ENCODE data around the gene LRRC10B.
A peak's percentile ranks its signal among the peaks of the same experiment; 100 is the strongest.

The LRRC10B gene

DNA sequence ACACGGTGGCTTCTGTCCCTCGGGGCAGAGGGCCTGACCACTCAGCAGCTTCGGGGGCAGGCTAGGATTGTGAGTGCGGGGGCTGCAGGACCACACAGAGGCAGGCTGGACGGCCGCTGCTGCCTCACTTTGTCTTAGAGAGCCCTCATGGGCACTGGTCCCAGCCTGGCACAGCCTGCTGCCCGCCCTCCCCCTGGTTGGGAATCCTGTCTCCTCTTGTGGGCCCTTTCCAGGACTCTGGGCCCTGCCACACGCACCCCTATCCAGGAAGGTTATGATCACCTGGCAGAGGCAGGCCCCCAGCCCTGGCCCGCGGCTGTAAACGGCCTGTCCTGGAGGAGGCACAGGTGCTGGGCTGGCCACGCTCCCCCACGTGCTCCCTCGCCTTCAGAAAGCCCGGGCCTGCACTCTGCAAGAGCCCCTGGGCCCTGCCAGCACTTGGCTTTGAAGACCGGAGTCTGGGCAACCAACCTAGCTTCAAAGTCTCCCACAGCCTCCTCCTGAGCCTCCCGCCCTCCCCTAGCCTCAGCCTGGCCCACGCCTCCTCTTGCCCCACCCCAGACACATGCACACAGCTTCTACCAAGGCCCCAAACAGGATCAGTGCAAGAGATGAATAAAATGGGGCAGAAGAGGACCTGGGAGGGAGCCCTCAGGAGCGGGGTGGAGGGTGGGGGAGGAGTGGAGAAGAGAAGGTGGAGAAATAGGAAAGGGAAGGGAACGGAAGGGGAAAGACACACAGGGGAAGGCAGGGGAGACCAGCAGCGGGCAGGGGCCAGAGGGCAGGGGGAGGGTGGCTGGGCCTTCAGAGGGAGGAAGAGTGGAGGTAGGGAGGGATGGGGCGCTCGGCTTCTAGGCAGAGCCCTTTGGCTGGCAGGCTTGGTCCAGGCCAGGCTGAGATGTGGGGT lies 41.4 kb downstream of the LRRC10B start:
- no peak for DNase-seq

- DNase-seq, result no peak
These were observed 42.2 kb downstream of the LRRC10B start for GRCh38 chr11:61550665-61551227.

GRCh38 chr11:61551634-61552033 lies 43.1 kb downstream of the LRRC10B start:
- no peak for DNase-seq

GRCh38 chr11:61552108-61552635 lies 43.6 kb downstream of the LRRC10B start:
- no peak for DNase-seq

DNA sequence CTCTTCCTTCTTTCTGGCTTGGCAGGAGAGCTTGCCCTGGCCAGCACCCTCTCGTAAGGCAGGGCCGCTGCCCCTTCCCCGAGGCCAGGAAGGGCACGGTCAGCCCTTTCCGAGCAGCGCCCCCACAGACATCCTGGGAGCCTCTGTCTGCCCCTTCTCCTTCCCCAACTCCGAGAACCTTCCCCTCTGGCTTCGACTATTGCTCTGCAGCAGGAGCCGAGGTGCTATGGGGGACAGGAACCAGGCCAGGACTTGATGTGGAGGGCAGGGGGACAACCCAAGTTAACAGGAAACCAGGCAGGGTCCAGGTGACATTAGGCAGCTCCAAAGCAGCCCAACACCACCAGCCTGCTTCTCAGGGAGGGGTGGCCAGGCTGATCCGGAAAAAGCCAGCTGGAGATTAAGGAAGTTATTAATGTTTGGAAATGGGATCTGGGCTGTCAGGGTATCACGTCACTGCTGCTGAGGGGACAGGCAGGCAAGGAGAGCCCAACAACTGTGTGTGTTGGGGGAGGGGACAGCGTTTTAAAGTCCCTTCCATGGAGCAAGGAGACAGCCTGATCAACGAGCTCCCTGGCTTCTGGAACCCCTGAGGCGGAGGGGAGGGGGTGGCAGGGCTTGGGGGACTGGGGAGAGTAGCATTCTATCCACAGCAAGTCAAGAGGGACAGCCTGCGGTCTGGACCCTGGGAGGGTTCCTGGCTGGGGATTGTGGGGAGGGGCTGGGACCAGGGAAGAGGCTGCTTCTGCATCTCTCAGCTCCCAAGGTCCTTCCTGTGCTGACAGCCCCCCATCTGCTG lies 45.0 kb downstream of the LRRC10B start:
- peak; percentile 35 for DNase-seq

GRCh38 chr11:61554172-61554988 lies 45.8 kb downstream of the LRRC10B start:
- DNase-seq, result no peak

GRCh38 chr11:61555051-61555969 lies 46.8 kb downstream of the LRRC10B start:
- DNase-seq, result peak; percentile 50

- no peak for DNase-seq
These were observed 47.4 kb downstream of the LRRC10B start for GRCh38 chr11:61555978-61556377.

DNA sequence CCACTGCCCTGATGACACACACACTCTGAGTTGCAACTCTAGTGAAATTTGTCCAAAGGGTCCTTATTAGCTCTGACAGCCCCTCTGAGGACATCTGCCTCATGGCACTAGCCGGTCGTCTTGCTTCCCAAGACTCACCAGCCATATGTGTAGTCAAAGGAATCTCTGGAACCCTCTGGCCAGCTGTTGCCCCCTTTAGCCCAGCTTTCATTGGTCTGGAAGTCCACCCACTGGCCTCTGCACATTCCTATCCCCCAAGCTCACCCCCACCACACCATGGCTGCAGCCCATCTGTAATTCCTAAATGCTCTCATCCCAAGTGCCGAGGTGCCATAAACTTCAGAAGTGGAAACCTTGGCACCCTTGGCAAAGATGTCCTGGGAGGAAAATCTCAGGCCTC lies 48.1 kb downstream of the LRRC10B start:
- DNase-seq, result no peak

Measured in NCI-H524 treated with DMSO at 0.1 percent for 48 hours (cell line).